HL-60 (cell line): ENCODE measurements around the gene ZDBF2.
A peak's percentile ranks its signal among the peaks of the same experiment; 100 is the strongest.

Source experiments
- DNase-seq, 2 experiments: peaks; one replicate each; pipeline ENCODE4 v3.0.0-alpha.2; 2010 to 2020; ENCODE audit warnings: low read depth in 1 of 2, low spot score in 1 of 2
- H3K27ac ChIP-seq: fragments of 250-450 bp; sonication (Bioruptor Pico); replicated peaks from 2 replicates; pipeline ENCODE4 v1.5.1; 2020; ENCODE audit warnings: mild to moderate bottlenecking, moderate library complexity
- H3K27me3 ChIP-seq: fragments of 250-450 bp; sonication (Bioruptor Pico); 2 replicates; pipeline ENCODE4 v1.5.1; 2021; ENCODE audit warnings: mild to moderate bottlenecking, moderate library complexity; ENCODE audit not compliant: insufficient read depth, poor library complexity, severe bottlenecking
- H3K4me3 ChIP-seq: replicated peaks from 2 replicates; pipeline ENCODE4 v1.5.1; 2011; ENCODE audit warnings: mild to moderate bottlenecking, control low read depth, low read length; ENCODE audit not compliant: insufficient read depth
- CTCF ChIP-seq: IDR thresholded peaks from one replicate; pipeline ENCODE4 v1.5.1; 2011; ENCODE audit warnings: low read length, control low read depth, inconsistent platforms; ENCODE audit not compliant: insufficient read depth
- GABPA ChIP-seq: IDR thresholded peaks from 2 replicates; pipeline ENCODE4 v1.6.1; 2012; ENCODE audit warnings: low read depth
- POLR2AphosphoS5 ChIP-seq: IDR thresholded peaks from 2 replicates; pipeline ENCODE4 v1.6.1; 2012; ENCODE audit warnings: low read depth
- SPI1 ChIP-seq: IDR thresholded peaks from 2 replicates; pipeline ENCODE4 v1.6.1; 2012; ENCODE audit warnings: low read depth, mild to moderate bottlenecking, borderline replicate concordance
- TF ChIP-seq, protein P1 (sequence below): IDR thresholded peaks from 2 replicates; pipeline ENCODE4 v1.6.1; 2012; ENCODE audit warnings: low read depth; ENCODE audit not compliant: insufficient replicate concordance

Gene ZDBF2

GRCh38 chr2:206275312-206276055 is 1.0 kb downstream of the ZDBF2 start:
- DNase-seq: peak; percentile 39 to 52
- H3K27me3 ChIP-seq: peaks cover 39% of the 10 kb centered on the region
- peak overlapping the region; percentile 84 for H3K4me3 ChIP-seq
- H3K27ac ChIP-seq: no peak overlapping the region
- TF ChIP-seq, protein P1, sequence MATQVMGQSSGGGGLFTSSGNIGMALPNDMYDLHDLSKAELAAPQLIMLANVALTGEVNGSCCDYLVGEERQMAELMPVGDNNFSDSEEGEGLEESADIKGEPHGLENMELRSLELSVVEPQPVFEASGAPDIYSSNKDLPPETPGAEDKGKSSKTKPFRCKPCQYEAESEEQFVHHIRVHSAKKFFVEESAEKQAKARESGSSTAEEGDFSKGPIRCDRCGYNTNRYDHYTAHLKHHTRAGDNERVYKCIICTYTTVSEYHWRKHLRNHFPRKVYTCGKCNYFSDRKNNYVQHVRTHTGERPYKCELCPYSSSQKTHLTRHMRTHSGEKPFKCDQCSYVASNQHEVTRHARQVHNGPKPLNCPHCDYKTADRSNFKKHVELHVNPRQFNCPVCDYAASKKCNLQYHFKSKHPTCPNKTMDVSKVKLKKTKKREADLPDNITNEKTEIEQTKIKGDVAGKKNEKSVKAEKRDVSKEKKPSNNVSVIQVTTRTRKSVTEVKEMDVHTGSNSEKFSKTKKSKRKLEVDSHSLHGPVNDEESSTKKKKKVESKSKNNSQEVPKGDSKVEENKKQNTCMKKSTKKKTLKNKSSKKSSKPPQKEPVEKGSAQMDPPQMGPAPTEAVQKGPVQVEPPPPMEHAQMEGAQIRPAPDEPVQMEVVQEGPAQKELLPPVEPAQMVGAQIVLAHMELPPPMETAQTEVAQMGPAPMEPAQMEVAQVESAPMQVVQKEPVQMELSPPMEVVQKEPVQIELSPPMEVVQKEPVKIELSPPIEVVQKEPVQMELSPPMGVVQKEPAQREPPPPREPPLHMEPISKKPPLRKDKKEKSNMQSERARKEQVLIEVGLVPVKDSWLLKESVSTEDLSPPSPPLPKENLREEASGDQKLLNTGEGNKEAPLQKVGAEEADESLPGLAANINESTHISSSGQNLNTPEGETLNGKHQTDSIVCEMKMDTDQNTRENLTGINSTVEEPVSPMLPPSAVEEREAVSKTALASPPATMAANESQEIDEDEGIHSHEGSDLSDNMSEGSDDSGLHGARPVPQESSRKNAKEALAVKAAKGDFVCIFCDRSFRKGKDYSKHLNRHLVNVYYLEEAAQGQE: no peak
- TF ChIP-seq GABPA (no peak), POLR2AphosphoS5 (no peak), SPI1 (no peak), CTCF (no peak)

GRCh38 chr2:206276169-206276942 is 1.9 kb downstream of the ZDBF2 start:
- TF ChIP-seq, protein P1: no peak
- TF ChIP-seq SPI1 (no peak), GABPA (no peak), CTCF (no peak), POLR2AphosphoS5 (no peak)
- no peak overlapping the region for H3K27ac ChIP-seq
- DNase-seq: no peak
- H3K27me3 ChIP-seq: peaks cover 39% of the 10 kb centered on the region
- no peak overlapping the region for H3K4me3 ChIP-seq

- Histone ChIP-seq H3K27ac (no peak overlapping the region), H3K4me3 (no peak overlapping the region), H3K27me3 (peaks cover 39% of the 10 kb centered on the region)
- TF ChIP-seq SPI1 (no peak), GABPA (no peak), POLR2AphosphoS5 (no peak), CTCF (no peak)
- TF ChIP-seq, protein P1: no peak
- no peak for DNase-seq
Observed at GRCh38 chr2:206277503-206277902, 3.0 kb downstream of the ZDBF2 start.
